ENCODE results near the gene C10orf62. TPM values are rescaled to one million over a fixed set of nuclear protein-coding genes. Genes with fewer than 3 reads are reported as not detected.

Gene C10orf62
- polyA plus RNA-seq, 1 donor (not counting 4 experiments of a cell fraction or from before 2014, with no cell fraction given) = not detected

- DNase-seq (ENCODE audit: low read depth, low spot score) (no peak), FAIRE-seq (no peak)
- Histone ChIP-seq H4K20me1 (ENCODE audit: control insufficient read depth, extremely low read depth, insufficient read depth, low read length) (no peaks in the 10 kb centered on the region), H3K36me3 (ENCODE audit: control insufficient read depth in 2 of 2, extremely low read depth in 1 of 2, insufficient read depth in 2 of 2, low read length in 2 of 2) (no peaks in the 10 kb centered on the region), H3K27me3 (ENCODE audit: control insufficient read depth, extremely low read depth, insufficient read depth, low read length) (no peaks in the 10 kb centered on the region), H3K9ac (ENCODE audit: control insufficient read depth, extremely low read depth, insufficient read depth, low read length) (no peak overlapping the region), H3K4me1 (ENCODE audit: control insufficient read depth, extremely low read depth, insufficient read depth, low read length) (peaks cover 16% of the 10 kb centered on the region), H3K79me2 (ENCODE audit: control insufficient read depth, insufficient read depth, low read length) (no peaks in the 10 kb centered on the region), H3K4me2 (ENCODE audit: control insufficient read depth, extremely low read depth, insufficient read depth, low read depth, low read length) (no peak overlapping the region), H2AFZ (ENCODE audit: control insufficient read depth, low read length) (no peak overlapping the region), H3K9me1 (ENCODE audit: control insufficient read depth, extremely low read depth, insufficient read depth, low read length) (no peaks in the 10 kb centered on the region), H3K4me3 (ENCODE audit: control insufficient read depth in 2 of 3, extremely low read depth in 1 of 3, insufficient read depth in 2 of 3, low read depth in 1 of 3, low read length in 3 of 3) (no peak overlapping the region), H3K27ac (ENCODE audit: control insufficient read depth, insufficient read depth, low read length) (no peak overlapping the region), H3K9me3 (ENCODE audit: control insufficient read depth, low read depth, low read length) (no peaks in the 10 kb centered on the region)
- dilution Hi-C loops (cut with MboI; ENCODE audit: extremely low pct_ligation_motif_present, low sequenced_read_pairs) = no loop called here
- TF ChIP-seq EZH2 (IDR thresholded peaks at IDR 0.05; ENCODE audit: low read length) (no peak), CTCF (optimal IDR thresholded peaks at IDR 0.05 in 1 of 3, IDR thresholded peaks at IDR 0.05 in 1 of 3, conservative IDR thresholded peaks at IDR 0.05 in 1 of 3; ENCODE audit: extremely low read depth in 1 of 3, insufficient read depth in 2 of 3, low read length in 3 of 3) (no peak)
Observed at GRCh38 chr10:97587183-97587582, 2.3 kb upstream of the C10orf62 start.

- Histone ChIP-seq H3K4me2 (ENCODE audit: control insufficient read depth, extremely low read depth, insufficient read depth, low read depth, low read length) (no peak overlapping the region), H2AFZ (ENCODE audit: control insufficient read depth, low read length) (no peak overlapping the region), H3K4me1 (ENCODE audit: control insufficient read depth, extremely low read depth, insufficient read depth, low read length) (peaks cover 3% of the 10 kb centered on the region), H4K20me1 (ENCODE audit: control insufficient read depth, extremely low read depth, insufficient read depth, low read length) (no peaks in the 10 kb centered on the region), H3K27me3 (ENCODE audit: control insufficient read depth, extremely low read depth, insufficient read depth, low read length) (no peaks in the 10 kb centered on the region), H3K9me1 (ENCODE audit: control insufficient read depth, extremely low read depth, insufficient read depth, low read length) (no peaks in the 10 kb centered on the region), H3K9ac (ENCODE audit: control insufficient read depth, extremely low read depth, insufficient read depth, low read length) (no peak overlapping the region), H3K79me2 (ENCODE audit: control insufficient read depth, insufficient read depth, low read length) (no peaks in the 10 kb centered on the region), H3K4me3 (ENCODE audit: control insufficient read depth in 2 of 3, extremely low read depth in 1 of 3, insufficient read depth in 2 of 3, low read depth in 1 of 3, low read length in 3 of 3) (no peak overlapping the region), H3K9me3 (ENCODE audit: control insufficient read depth, low read depth, low read length) (no peaks in the 10 kb centered on the region), H3K27ac (ENCODE audit: control insufficient read depth, insufficient read depth, low read length) (no peak overlapping the region), H3K36me3 (ENCODE audit: control insufficient read depth in 2 of 2, extremely low read depth in 1 of 2, insufficient read depth in 2 of 2, low read length in 2 of 2) (no peaks in the 10 kb centered on the region)
- dilution Hi-C loops (cut with MboI; ENCODE audit: extremely low pct_ligation_motif_present, low sequenced_read_pairs) = no loop called here
- TF ChIP-seq EZH2 (IDR thresholded peaks at IDR 0.05; ENCODE audit: low read length) (no peak), CTCF (optimal IDR thresholded peaks at IDR 0.05 in 1 of 3, IDR thresholded peaks at IDR 0.05 in 1 of 3, conservative IDR thresholded peaks at IDR 0.05 in 1 of 3; ENCODE audit: extremely low read depth in 1 of 3, insufficient read depth in 2 of 3, low read length in 3 of 3) (no peak)
- FAIRE-seq (no peak), DNase-seq (ENCODE audit: low read depth, low spot score) (no peak)
Observed at GRCh38 chr10:97590082-97590747, 694 bp downstream of the C10orf62 start.

All from keratinocyte (primary cell).